Measurements from ENCODE around the gene MAP1B. TPM values are rescaled to one million over a fixed set of nuclear protein-coding genes. Genes with fewer than 3 reads are reported as not detected.

The MAP1B gene
- total RNA-seq, 1 experiment from 2014 or later: 8.9 TPM

- ChIA-PET RAD21 (ENCODE audit: low non-redundant PET in 1 of 2, low total read pairs in 2 of 2, uncharacterized antibody in 2 of 2, unreplicated experiment in 2 of 2) (no interaction called here), CTCF (no interaction called here), POLR2A (no interaction called here)
- intact Hi-C loops (cut with micrococcal nuclease): no loop called here
- H3K9ac ChIP-seq (ENCODE audit: low read length): no peak overlapping the region
- H4K20me1 ChIP-seq (ENCODE audit: insufficient read depth): no peaks in the 10 kb centered on the region
- H3K79me2 ChIP-seq (ENCODE audit: insufficient read depth, low read length): no peaks in the 10 kb centered on the region
- TF ChIP-seq RAD21 (IDR thresholded peaks at IDR 0.05; ENCODE audit: low read depth): no peak
- no peak for TF ChIP-seq YY1 (IDR thresholded peaks at IDR 0.05; ENCODE audit: extremely low read depth, insufficient replicate concordance, low read depth, low read length)
- TF ChIP-seq TCF7L2 (IDR thresholded peaks at IDR 0.05; ENCODE audit: borderline replicate concordance, extremely low read depth, insufficient read depth, insufficient read length): no peak
- TF ChIP-seq SRF (IDR thresholded peaks at IDR 0.05; ENCODE audit: low read depth): no peak
- no peak for TF ChIP-seq POLR2AphosphoS5 (IDR thresholded peaks at IDR 0.05; ENCODE audit: low read depth, low read length)
- no peak for TF ChIP-seq ZNF274 (IDR thresholded peaks at IDR 0.05; ENCODE audit: low read depth, low read length)
- no peak for TF ChIP-seq EGR1 (IDR thresholded peaks at IDR 0.05; ENCODE audit: low read depth)
- TF ChIP-seq CBX3 (IDR thresholded peaks at IDR 0.05; ENCODE audit: low read depth): no peak
- TF ChIP-seq ATF3 (IDR thresholded peaks at IDR 0.05): no peak
- TF ChIP-seq EZH2 (IDR thresholded peaks at IDR 0.05): no peak
- TF ChIP-seq EZH2phosphoT487 (IDR thresholded peaks at IDR 0.05; ENCODE audit: borderline replicate concordance): no peak
- TF ChIP-seq CEBPB (IDR thresholded peaks at IDR 0.05; ENCODE audit: low read depth): no peak
- TF ChIP-seq, protein P1, sequence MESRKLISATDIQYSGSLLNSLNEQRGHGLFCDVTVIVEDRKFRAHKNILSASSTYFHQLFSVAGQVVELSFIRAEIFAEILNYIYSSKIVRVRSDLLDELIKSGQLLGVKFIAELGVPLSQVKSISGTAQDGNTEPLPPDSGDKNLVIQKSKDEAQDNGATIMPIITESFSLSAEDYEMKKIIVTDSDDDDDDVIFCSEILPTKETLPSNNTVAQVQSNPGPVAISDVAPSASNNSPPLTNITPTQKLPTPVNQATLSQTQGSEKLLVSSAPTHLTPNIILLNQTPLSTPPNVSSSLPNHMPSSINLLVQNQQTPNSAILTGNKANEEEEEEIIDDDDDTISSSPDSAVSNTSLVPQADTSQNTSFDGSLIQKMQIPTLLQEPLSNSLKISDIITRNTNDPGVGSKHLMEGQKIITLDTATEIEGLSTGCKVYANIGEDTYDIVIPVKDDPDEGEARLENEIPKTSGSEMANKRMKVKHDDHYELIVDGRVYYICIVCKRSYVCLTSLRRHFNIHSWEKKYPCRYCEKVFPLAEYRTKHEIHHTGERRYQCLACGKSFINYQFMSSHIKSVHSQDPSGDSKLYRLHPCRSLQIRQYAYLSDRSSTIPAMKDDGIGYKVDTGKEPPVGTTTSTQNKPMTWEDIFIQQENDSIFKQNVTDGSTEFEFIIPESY (IDR thresholded peaks at IDR 0.05; ENCODE audit: extremely low read depth, insufficient replicate concordance, low read length): no peak
- TF ChIP-seq SP1 (IDR thresholded peaks at IDR 0.05; ENCODE audit: low read depth): no peak
- TF ChIP-seq CTCF (IDR thresholded peaks at IDR 0.05 in 2 of 3, conservative IDR thresholded peaks at IDR 0.05 in 1 of 3; ENCODE audit: borderline replicate concordance in 1 of 3, insufficient read depth in 1 of 3, low read depth in 2 of 3, low read length in 2 of 3): no peak
- TF ChIP-seq ZFX (IDR thresholded peaks at IDR 0.05): no peak
- H3K9me3 ChIP-seq (ENCODE audit: control insufficient read depth in 1 of 2, insufficient read depth in 1 of 2, low read depth in 1 of 2, low read length in 2 of 2): no peaks in the 10 kb centered on the region
- no peak overlapping the region for H2AFZ ChIP-seq (ENCODE audit: low read depth, low read length, poor library complexity, severe bottlenecking)
- BruUV-seq (replicated peaks): no TSS peak
- no peak overlapping the region for H3K27ac ChIP-seq (ENCODE audit: low read depth, low read length)
- no peaks in the 10 kb centered on the region for H3K36me3 ChIP-seq (ENCODE audit: control insufficient read depth in 1 of 2, insufficient read depth in 2 of 2, low read length in 2 of 2)
- no peak overlapping the region for H3K4me2 ChIP-seq (ENCODE audit: low read length)
- no peaks in the 10 kb centered on the region for H3K9me2 ChIP-seq (ENCODE audit: insufficient read depth)
- H3K4me1 ChIP-seq (ENCODE audit: control insufficient read depth in 1 of 2, insufficient read depth in 2 of 2, low read length in 2 of 2): peaks cover under 1 to 11% of the 10 kb centered on the region in 2 experiments; a peak in 3 of 4 replicates
- ATAC-seq (no peak), DNase-seq (ENCODE audit: low read depth, low spot score) (no peak)
- H3K27me3 ChIP-seq (ENCODE audit: insufficient read depth, low read length): no peaks in the 10 kb centered on the region
- no peak overlapping the region for H3K4me3 ChIP-seq (replicated peaks in 1 of 2; ENCODE audit: low read depth in 1 of 2, low read length in 2 of 2)
Measured at GRCh38 chr5:72205431-72206009, 98.2 kb downstream of the MAP1B start.
